NCI-H82 treated with DMSO at 0.1 percent for 48 hours (cell line): ENCODE results near the gene RARS2.
A peak's percentile ranks its signal among the peaks of the same experiment; 100 is the strongest.
"Not testable (repeated sequence)": the region's sequence is repeated elsewhere in the genome, so short reads cannot be mapped to it uniquely, and the experiment has no call there.

Experiments used
- DNase-seq: peaks from one replicate; lab custom pipeline; 2025; ENCODE audit not compliant: unreplicated experiment; lab: John Stamatoyannopoulos, UW

Gene RARS2, protein sequence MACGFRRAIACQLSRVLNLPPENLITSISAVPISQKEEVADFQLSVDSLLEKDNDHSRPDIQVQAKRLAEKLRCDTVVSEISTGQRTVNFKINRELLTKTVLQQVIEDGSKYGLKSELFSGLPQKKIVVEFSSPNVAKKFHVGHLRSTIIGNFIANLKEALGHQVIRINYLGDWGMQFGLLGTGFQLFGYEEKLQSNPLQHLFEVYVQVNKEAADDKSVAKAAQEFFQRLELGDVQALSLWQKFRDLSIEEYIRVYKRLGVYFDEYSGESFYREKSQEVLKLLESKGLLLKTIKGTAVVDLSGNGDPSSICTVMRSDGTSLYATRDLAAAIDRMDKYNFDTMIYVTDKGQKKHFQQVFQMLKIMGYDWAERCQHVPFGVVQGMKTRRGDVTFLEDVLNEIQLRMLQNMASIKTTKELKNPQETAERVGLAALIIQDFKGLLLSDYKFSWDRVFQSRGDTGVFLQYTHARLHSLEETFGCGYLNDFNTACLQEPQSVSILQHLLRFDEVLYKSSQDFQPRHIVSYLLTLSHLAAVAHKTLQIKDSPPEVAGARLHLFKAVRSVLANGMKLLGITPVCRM

GRCh38 chr6:87589693-87590416 is at the start of gene RARS2, which contains the start of gene ORC3:
Gene RARS2, minus strand, starts transcription at chr6:87589987. Its CDS starts 30 bp downstream, at chr6:87589957.
Gene ORC3, plus strand, starts transcription at chr6:87590135. Its CDS starts 34 bp downstream, at chr6:87590169.
- peak; percentile 67 for DNase-seq

DNA sequence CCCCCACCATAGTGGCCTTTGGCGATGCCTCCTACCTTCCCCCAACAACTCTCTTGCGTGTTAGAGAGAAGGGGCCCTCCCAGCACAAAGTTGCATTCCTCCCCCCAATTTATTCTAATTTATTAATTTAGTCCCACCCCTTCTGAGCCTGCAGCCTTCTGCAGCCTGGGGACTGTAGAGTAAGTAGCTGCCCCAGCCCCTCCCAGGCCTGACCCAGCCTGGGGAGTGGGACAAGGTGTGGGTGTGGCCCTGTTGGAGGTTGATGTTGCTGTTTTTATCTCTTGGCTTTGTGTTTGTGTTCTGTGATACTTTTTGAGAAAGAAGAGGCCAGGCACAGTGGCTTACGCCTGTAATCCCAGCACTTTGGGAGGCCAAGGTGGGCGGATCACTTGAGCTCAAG is 49.6 kb upstream of the RARS2 start:
- DNase-seq, result no peak

GRCh38 chr6:87637106-87637505 is 47.3 kb upstream of the RARS2 start:
- no peak for DNase-seq

DNA sequence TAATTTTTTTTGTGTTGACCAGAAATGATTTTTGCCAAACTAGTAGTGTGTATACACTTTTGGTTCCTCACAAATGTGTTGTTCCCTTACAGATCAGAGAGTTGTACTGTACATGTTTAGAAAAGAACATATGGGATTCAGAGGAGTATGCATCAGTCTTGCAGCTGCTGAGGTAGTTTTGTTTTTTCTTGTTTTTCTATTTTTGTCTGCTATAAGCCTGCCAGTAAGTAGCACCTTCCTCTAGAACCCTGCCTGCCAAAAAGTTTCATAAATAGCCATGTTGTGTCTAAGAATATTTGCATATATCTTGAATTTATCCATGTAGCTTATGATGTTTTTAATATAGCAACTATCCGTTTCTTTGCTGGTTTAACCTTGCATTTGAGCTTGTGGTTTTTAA is 46.5 kb upstream of the RARS2 start:
- no peak for DNase-seq

GRCh38 chr6:87633851-87634250 is 44.1 kb upstream of the RARS2 start:
- no peak for DNase-seq

DNA sequence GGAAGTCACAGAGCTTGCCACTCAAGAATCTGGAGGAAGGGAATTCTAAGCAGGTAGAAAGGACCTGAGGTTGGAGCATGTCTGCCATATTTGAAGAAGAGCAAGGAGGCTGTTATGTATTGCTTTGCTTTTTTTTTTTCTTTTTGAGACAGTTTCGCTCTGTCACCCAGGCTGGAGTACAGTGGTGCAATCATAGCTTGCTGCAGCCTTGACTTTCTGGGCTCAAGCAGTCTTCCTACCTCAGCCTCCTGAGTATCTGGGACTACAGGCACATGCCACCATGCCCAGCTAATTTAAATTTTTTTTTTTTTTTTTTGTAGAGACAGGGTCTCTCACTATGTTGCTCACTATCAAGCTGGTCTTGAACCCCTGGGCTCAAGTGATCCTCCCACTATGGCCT is 41.0 kb upstream of the RARS2 start:
- DNase-seq, result no peak

DNA sequence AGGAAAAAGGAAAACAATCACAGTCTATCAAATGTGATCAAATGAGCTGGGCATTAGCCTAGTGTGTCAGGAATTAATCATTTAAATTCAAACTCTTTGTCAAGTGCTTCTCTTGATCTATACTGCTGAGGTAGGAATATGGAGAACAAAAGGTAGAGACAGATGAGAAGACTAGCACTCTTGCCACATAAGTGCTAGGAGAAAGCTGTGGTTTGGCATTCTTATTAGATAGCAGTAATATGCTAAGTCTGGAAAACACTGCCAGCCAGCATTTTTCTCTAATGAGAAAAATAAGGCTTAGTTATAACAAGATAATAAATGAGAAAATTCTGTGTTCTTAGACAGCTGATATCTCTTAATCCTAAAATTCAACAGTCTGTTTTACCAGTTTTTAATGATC is 39.1 kb upstream of the RARS2 start:
- DNase-seq, result no peak

- DNase-seq, result no peak
Measured at GRCh38 chr6:87628424-87628823, 38.6 kb upstream of the RARS2 start.

DNA sequence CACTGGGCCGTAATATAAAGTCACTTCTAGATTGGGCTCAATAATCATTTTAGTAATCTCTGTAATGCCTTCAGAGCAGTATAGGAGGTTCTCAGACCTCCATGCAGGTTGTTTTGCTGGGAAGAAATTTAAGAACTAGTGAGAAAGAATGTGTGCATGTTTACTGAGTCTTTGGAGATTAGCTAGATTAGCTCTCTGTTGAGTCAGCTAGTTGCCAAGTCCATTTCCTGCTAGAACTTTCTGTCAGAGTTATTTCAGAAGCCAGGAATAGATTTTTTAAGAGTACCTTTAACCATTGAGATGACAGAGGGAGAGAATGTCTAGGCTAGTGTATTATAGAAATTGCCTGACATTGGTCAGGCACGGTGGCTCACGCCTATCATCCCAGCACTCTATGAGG is 33.5 kb upstream of the RARS2 start:
- DNase-seq, result no peak

DNA sequence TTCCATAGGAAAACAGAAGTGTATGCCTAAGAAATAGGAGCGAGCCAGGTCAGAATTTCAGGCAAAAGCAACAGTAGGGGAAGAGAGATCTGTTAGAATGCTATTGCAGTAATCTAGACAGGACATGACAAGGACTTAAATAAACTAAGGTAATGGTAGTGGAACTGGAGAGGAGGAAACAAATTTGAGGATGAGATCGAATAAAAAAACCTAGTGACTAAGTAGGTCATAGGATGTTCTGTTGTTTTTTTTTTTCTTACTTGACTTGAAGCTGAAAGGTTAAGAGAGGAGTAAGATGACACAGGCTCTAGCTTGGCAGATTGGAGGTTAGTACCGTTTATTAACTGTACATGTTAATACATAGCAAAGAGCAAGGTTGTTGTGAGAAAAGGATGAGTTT is 28.7 kb upstream of the RARS2 start:
- no peak for DNase-seq

DNA sequence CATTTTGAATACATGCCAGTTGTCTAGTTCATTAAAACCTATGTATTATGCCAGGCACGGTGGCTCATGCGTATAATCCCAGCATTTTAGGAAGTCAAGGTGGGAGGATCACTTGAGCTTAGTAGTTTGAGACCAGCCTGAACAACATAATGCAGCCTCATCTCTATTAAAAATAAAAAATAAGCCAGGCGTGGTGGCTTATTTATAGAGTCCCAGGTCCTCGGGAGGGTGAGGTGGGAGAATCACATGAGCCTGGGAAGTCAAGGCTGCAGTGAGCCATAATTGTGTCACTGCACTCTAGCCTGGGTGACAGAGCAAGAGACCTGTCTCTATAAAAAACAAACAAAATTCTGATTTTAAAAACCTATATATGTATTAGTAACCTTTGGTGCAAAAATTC is 27.6 kb upstream of the RARS2 start:
- no peak for DNase-seq

GRCh38 chr6:87613018-87613417 is 23.2 kb upstream of the RARS2 start:
- DNase-seq, result not testable (repeated sequence)

- DNase-seq, result no peak
Measured at GRCh38 chr6:87608802-87609201, 19.0 kb upstream of the RARS2 start.

DNA sequence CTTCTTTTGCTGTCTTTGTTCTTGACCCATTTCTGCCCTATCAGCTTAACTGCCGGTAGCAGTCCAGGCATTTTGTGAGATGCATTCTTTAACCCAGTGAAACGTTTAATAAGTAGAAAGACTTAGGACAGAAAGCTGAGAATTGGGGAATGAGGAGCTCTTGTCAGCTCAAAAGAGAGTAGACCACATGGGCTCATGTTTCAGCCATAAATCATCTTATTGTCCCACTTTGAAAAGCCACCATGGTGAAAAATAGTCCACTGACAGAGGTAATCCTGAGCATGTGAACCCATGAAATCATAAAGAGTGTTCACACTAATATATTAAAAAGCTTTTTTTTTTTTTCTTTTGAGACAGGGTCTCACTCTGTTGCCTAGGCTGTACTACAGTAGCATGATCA is 16.4 kb upstream of the RARS2 start:
- DNase-seq, result no peak

- no peak for DNase-seq
Measured at GRCh38 chr6:87600576-87600975, 10.8 kb upstream of the RARS2 start.

GRCh38 chr6:87590990-87591389 is 1.2 kb upstream of the RARS2 start:
- no peak for DNase-seq

GRCh38 chr6:87590417-87590880 is 662 bp upstream of the RARS2 start:
- DNase-seq, result no peak

- no peak for DNase-seq
Measured at GRCh38 chr6:87588756-87589407, 905 bp downstream of the RARS2 start.

DNA sequence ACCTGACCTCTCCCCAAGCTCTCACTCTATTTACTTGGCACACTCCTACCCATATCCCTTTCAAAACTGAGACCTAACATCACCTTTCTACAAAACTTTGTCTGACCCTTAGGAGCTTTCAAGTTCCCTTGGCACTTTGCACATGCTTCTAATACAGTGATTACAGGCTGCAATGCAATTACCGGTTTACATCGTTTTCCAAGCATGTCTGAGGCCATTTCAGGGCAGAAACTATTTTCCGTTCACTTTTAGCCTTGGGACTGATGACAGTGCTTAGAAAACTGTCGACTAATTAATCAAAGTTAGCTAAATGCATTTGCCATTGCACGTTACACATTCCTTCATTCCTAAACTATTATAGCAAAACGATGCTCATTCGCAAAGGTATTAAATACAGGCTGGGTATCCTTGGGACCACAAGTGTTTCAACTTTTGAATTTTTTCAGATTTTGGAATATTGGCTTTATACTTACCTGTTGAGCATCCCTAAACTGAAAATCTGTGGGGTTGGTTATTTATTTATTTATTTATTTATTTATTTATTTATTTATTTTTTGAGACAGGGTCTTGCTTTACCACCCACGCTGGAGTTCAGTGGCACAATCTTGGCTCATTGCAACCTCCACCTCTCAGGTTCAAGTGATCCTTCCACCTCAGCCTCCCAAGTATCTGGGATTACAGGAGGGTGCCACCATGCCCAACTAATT is 3.3 kb downstream of the RARS2 start:
- no peak for DNase-seq

DNA sequence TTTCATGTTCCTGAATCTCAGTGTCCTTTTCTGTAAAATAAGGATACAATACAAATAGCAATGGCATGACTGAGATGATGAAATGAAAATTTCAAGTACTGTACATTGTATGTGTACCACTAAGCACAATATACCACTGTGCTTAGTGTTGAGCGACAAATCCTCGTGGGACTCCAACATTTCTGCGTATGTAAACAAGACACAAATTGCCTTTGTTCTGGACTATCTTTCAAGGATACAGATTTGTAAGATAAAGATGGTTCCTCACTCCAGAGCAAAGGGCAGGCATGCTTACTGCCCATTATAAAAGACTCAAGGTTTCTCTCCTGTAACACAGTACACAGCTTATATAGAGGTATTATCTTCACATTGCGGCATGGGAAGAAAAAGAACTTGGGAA is 6.0 kb downstream of the RARS2 start:
- no peak for DNase-seq

- DNase-seq, result no peak
Measured at GRCh38 chr6:87575423-87575822, 14.4 kb downstream of the RARS2 start.
